HG02943 (cell line): ENCODE results near the gene ZBTB16.

ENCODE experiments used
- ATAC-seq: cut with Tn5 transposase; IDR thresholded peaks from one replicate; pipeline ENCODE4 v1.9.1; 2021; ENCODE audit warnings: mild to moderate bottlenecking, low read depth, moderate library complexity; ENCODE audit not compliant: unreplicated experiment

ZBTB16 gene

GRCh38 chr11:114145166-114145775 lies 85.8 kb downstream of the ZBTB16 start:
- no peak for ATAC-seq

GRCh38 chr11:114147375-114148012 lies 88.0 kb downstream of the ZBTB16 start:
- ATAC-seq, result no peak

- no peak for ATAC-seq
These were observed 88.5 kb downstream of the ZBTB16 start for GRCh38 chr11:114148013-114148382.

- ATAC-seq, result no peak
These were observed 90.3 kb downstream of the ZBTB16 start for GRCh38 chr11:114149689-114150407.

- no peak for ATAC-seq
These were observed 91.2 kb downstream of the ZBTB16 start for GRCh38 chr11:114150671-114151070.

- no peak for ATAC-seq
These were observed 92.1 kb downstream of the ZBTB16 start for GRCh38 chr11:114151631-114152030.

- ATAC-seq, result no peak
These were observed 92.7 kb downstream of the ZBTB16 start for GRCh38 chr11:114152162-114152561.

GRCh38 chr11:114152785-114153184 lies 93.3 kb downstream of the ZBTB16 start:
- no peak for ATAC-seq

- no peak for ATAC-seq
These were observed 93.7 kb downstream of the ZBTB16 start for GRCh38 chr11:114153224-114153623.

GRCh38 chr11:114154271-114155047 lies 94.9 kb downstream of the ZBTB16 start:
- ATAC-seq, result no peak

- no peak for ATAC-seq
These were observed 95.6 kb downstream of the ZBTB16 start for GRCh38 chr11:114155116-114155515.

- no peak for ATAC-seq
These were observed 96.6 kb downstream of the ZBTB16 start for GRCh38 chr11:114156131-114156581.

- no peak for ATAC-seq
These were observed 97.3 kb downstream of the ZBTB16 start for GRCh38 chr11:114156782-114157181.

- ATAC-seq, result no peak
These were observed 98.1 kb downstream of the ZBTB16 start for GRCh38 chr11:114157476-114158050.

- no peak for ATAC-seq
These were observed 98.9 kb downstream of the ZBTB16 start for GRCh38 chr11:114158421-114158820.

- ATAC-seq, result no peak
These were observed 99.4 kb downstream of the ZBTB16 start for GRCh38 chr11:114158886-114159285.

- no peak for ATAC-seq
These were observed 99.8 kb downstream of the ZBTB16 start for GRCh38 chr11:114159320-114159719.

GRCh38 chr11:114159802-114160632 lies 100.5 kb downstream of the ZBTB16 start:
- ATAC-seq, result peak; percentile 59

GRCh38 chr11:114160894-114161293 lies 101.4 kb downstream of the ZBTB16 start:
- no peak for ATAC-seq
